HCT116 (cell line): ENCODE data around the gene NFKB1. TPM values are rescaled to one million over a fixed set of nuclear protein-coding genes. Genes with fewer than 3 reads are reported as not detected.
"Not testable (repeated sequence)": the region's sequence is repeated elsewhere in the genome, so short reads cannot be mapped to it uniquely, and the experiment has no call there.

ENCODE experiments used
- ATAC-seq: fragments of 200-7000 bp; cut with Tn5 transposase; 2 replicates; pipeline ENCODE4 v1.9.1; 2020; ENCODE audit warnings: mild to moderate bottlenecking, moderate library complexity
- BruUV-seq: library from RNA; stranded (reverse); fragments of 400-500 nt; replicated peaks from 2 replicates; lab custom pipeline; 2021; lab: Mats Ljungman, UMichigan
- CTCF ChIA-PET: fragments of 300-600 bp; sonication (Branson Sonifier 250); formaldehyde crosslinking; loops from one replicate; lab custom pipeline; 2021; ENCODE audit warnings: antibody characterized with exemption; lab: Charles Lee
- POLR2A ChIA-PET: fragments of 300-600, 350-600 bp; sonication (Branson Sonifier 250); formaldehyde crosslinking; loops from one replicate; lab custom pipeline; 2021; ENCODE audit warnings: antibody characterized with exemption; lab: Charles Lee
- RAD21 ChIA-PET, 2 experiments: fragments of 300-600 bp; sonication (Branson Sonifier 250); formaldehyde crosslinking; loops; one replicate each; lab custom pipeline; 2023; ENCODE audit warnings: low total read pairs in 2 of 2; ENCODE audit not compliant: uncharacterized antibody in 2 of 2, unreplicated experiment in 2 of 2, low non-redundant PET in 1 of 2; lab: Charles Lee
- DNase-seq: peaks from one replicate; pipeline ENCODE4 v3.0.0-alpha.2; 2010; ENCODE audit warnings: low read depth, low spot score
- H2AFZ ChIP-seq: fragments of 200-600 bp; shearing (Covaris generic), sonication (generic); 2 replicates; pipeline ENCODE4 v1.6.1; 2017; ENCODE audit warnings: low read depth, mixed run types, mixed read lengths, antibody characterized with exemption, low read length; ENCODE audit not compliant: poor library complexity, severe bottlenecking
- H3K27ac ChIP-seq: 2 replicates; pipeline ENCODE4 v1.5.1; 2012; ENCODE audit warnings: low read depth, low read length
- H3K27me3 ChIP-seq: fragments of 200-600 bp; sonication (generic); 2 replicates; pipeline ENCODE4 v1.6.1; 2016; ENCODE audit warnings: mixed run types, low read length, mixed read lengths; ENCODE audit not compliant: insufficient read depth
- H3K36me3 ChIP-seq, 2 experiments: fragments of 200-500 bp in 1 of 2; fragments of 200-600 bp in 1 of 2; sonication (Bioruptor generic) in 1 of 2; sonication (generic) in 1 of 2; 2 replicates each; pipeline versions ENCODE4 v1.5.1 to v1.6.1; 2014 to 2016; ENCODE audit warnings: low read length in 2 of 2, inconsistent platforms in 1 of 2, mixed read lengths in 1 of 2, mixed run types in 1 of 2; ENCODE audit not compliant: insufficient read depth in 2 of 2, control insufficient read depth in 1 of 2
- H3K4me1 ChIP-seq, 2 experiments: fragments of 200-600 bp in 1 of 2; sonication (generic) in 1 of 2; 2 replicates each; pipeline versions ENCODE4 v1.5.1 to v1.6.1; 2012 to 2017; ENCODE audit warnings: low read length in 2 of 2, inconsistent platforms in 1 of 2, mild to moderate bottlenecking in 1 of 2, mixed read lengths in 1 of 2, mixed run types in 1 of 2, moderate library complexity in 1 of 2; ENCODE audit not compliant: insufficient read depth in 2 of 2, control insufficient read depth in 1 of 2
- H3K4me2 ChIP-seq: fragments of 200-600 bp; sonication (generic); 2 replicates; pipeline ENCODE4 v1.6.1; 2017; ENCODE audit warnings: mixed run types, low read length, mixed read lengths
- H3K4me3 ChIP-seq, 2 experiments: fragments of 200-600 bp in 1 of 2; sonication (generic) in 1 of 2; replicated peaks in 1 of 2; 2 replicates each; pipeline ENCODE4 v1.5.1; 2011 to 2016; ENCODE audit warnings: low read length in 2 of 2, control low read depth in 1 of 2, low read depth in 1 of 2, mild to moderate bottlenecking in 1 of 2, mixed read lengths in 1 of 2, mixed run types in 1 of 2
- H3K79me2 ChIP-seq: fragments of 200-600 bp; sonication (generic); 2 replicates; pipeline ENCODE4 v1.6.1; 2017; ENCODE audit warnings: mild to moderate bottlenecking, mixed run types, low read length, moderate library complexity, mixed read lengths; ENCODE audit not compliant: insufficient read depth
- H3K9ac ChIP-seq: fragments of 200-600 bp; sonication (generic); 2 replicates; pipeline ENCODE4 v1.6.1; 2016; ENCODE audit warnings: low read length, mixed read lengths
- H3K9me2 ChIP-seq: fragments of 200-600 bp; sonication (generic), shearing (Covaris generic); 2 replicates; pipeline ENCODE4 v1.6.1; 2017; ENCODE audit warnings: mixed run types, mild to moderate bottlenecking, moderate library complexity; ENCODE audit not compliant: insufficient read depth
- H3K9me3 ChIP-seq, 2 experiments: fragments of 200-500 bp in 1 of 2; fragments of 200-600 bp in 1 of 2; sonication (Bioruptor generic) in 1 of 2; sonication (generic) in 1 of 2; 2 replicates each; pipeline ENCODE4 v1.6.1; 2014 to 2017; ENCODE audit warnings: low read length in 2 of 2, mixed read lengths in 2 of 2, inconsistent platforms in 1 of 2, low read depth in 1 of 2, mild to moderate bottlenecking in 1 of 2, mixed run types in 1 of 2, moderate library complexity in 1 of 2; ENCODE audit not compliant: control insufficient read depth in 1 of 2, insufficient read depth in 1 of 2
- H4K20me1 ChIP-seq: fragments of 200-600 bp; sonication (generic), shearing (Covaris generic); 2 replicates; pipeline ENCODE4 v1.6.1; 2017; ENCODE audit warnings: mixed run types, mild to moderate bottlenecking, moderate library complexity; ENCODE audit not compliant: insufficient read depth
- ELF1 ChIP-seq: IDR thresholded peaks from 2 replicates; pipeline ENCODE4 v1.6.1; 2012; ENCODE audit warnings: low read depth, borderline replicate concordance
- JUND ChIP-seq: IDR thresholded peaks from 2 replicates; pipeline ENCODE4 v1.6.1; 2012
- RAD21 ChIP-seq: IDR thresholded peaks from 2 replicates; pipeline ENCODE4 v1.6.1; 2012; ENCODE audit warnings: low read depth, mild to moderate bottlenecking
- REST ChIP-seq: IDR thresholded peaks from 2 replicates; pipeline ENCODE4 v1.6.1; 2012; ENCODE audit warnings: low read depth
- SRF ChIP-seq: IDR thresholded peaks from 2 replicates; pipeline ENCODE4 v1.6.1; 2012; ENCODE audit warnings: low read depth
- ZBTB33 ChIP-seq: IDR thresholded peaks from 2 replicates; pipeline ENCODE4 v1.6.1; 2011; ENCODE audit warnings: mild to moderate bottlenecking, low read length, moderate library complexity; ENCODE audit not compliant: insufficient replicate concordance; ENCODE audit errors: extremely low read depth
- intact Hi-C: fragments of 100-400 bp; cut with micrococcal nuclease; formaldehyde crosslinking; loops from 2 replicates; pipeline ENCODE4 v1.10.0; 2022
- total RNA-seq: library from RNA; stranded (reverse); gene quantifications from one replicate; pipeline ENCODE4 v1.2.1, GENCODE V29; 2021; ENCODE audit not compliant: unreplicated experiment

NFKB1 gene
- total RNA-seq, 1 experiment from 2014 or later = 29.4 TPM

GRCh38 chr4:102616636-102617035, 115.5 kb downstream of the NFKB1 start (continued):
- TF ChIP-seq REST (no peak), SRF (no peak), RAD21 (no peak), ELF1 (no peak), ZBTB33 (no peak), JUND (no peak)

GRCh38 chr4:102619021-102619420, 117.9 kb downstream of the NFKB1 start:
- H3K36me3 ChIP-seq, intact Hi-C loops, H3K27me3 ChIP-seq, H3K79me2 ChIP-seq, H2AFZ ChIP-seq, BruUV-seq, DNase-seq, ATAC-seq, H4K20me1 ChIP-seq, H3K9me3 ChIP-seq, RAD21 ChIA-PET, H3K4me3 ChIP-seq, H3K27ac ChIP-seq, H3K4me2 ChIP-seq, H3K9ac ChIP-seq, POLR2A ChIA-PET, H3K9me2 ChIP-seq: not testable (repeated sequence)
- H3K4me1 ChIP-seq = peaks cover 17 to 30% of the 10 kb centered on the region in 2 experiments
- CTCF ChIA-PET = interaction anchor here (1.1 to 3.2 kb wide), 2 partner anchors 162 to 389 kb away, joined by 3 to 65 read pairs; no protein-coding TSS in a partner anchor

GRCh38 chr4:102619776-102620631, 118.8 kb downstream of the NFKB1 start:
- not testable (repeated sequence) for BruUV-seq, H4K20me1 ChIP-seq, H3K9me3 ChIP-seq, H3K27me3 ChIP-seq, H3K79me2 ChIP-seq, H3K9me2 ChIP-seq, DNase-seq, H3K36me3 ChIP-seq
- CTCF ChIA-PET = interaction anchor here (0.7 to 3.2 kb wide), 18 partner anchors 21 to 1313 kb away, joined by 3 to 65 read pairs (median 4); partner anchors contain the start of genes BDH2, CISD2, SLC9B2 and UBE2D3
- H3K9ac ChIP-seq = 0 out of 2 replicates have a peak overlapping the region, but pooled peaks have one; percentile 0
- H3K4me1 ChIP-seq = peaks cover 17 to 30% of the 10 kb centered on the region in 2 experiments
- POLR2A ChIA-PET = interaction anchor here (1.0 to 1.5 kb wide), 3 partner anchors 189 to 470 kb away, joined by 3 to 6 read pairs (median 3); partner anchors contain the start of gene UBE2D3
- H3K4me3 ChIP-seq = peak overlapping the region; percentile 28 to 42; a peak in 3 of 4 replicates
- peak; percentile 23 for ATAC-seq
- peak overlapping the region; percentile 10 for H2AFZ ChIP-seq
- H3K4me2 ChIP-seq = peak overlapping the region; percentile 77
- RAD21 ChIA-PET = interaction anchor here (0.8 to 1.4 kb wide), 5 partner anchors 171 to 412 kb away, joined by 3 to 9 read pairs (median 5); no protein-coding TSS in a partner anchor
- peak overlapping the region; percentile 36; the same call in 1 of the 2 replicates for H3K27ac ChIP-seq
- intact Hi-C loops = loop anchor here (1.0 to 10.0 kb wide), 6 partner anchors 173 to 1315 kb away; no protein-coding TSS in a partner anchor
